GM12878 (cell line): ENCODE data around the gene MMP27. TPM values are rescaled to one million over a fixed set of nuclear protein-coding genes. Genes with fewer than 3 reads are reported as not detected.

Experiments
- ATAC-seq: fragments of 200-7000 bp; cut with Tn5 transposase; 3 replicates; pipeline ENCODE4 v1.9.1; 2020; ENCODE audit warnings: mild to moderate bottlenecking, moderate library complexity
- BruUV-seq: library from RNA; stranded (reverse); fragments of 400-500 nt; replicated peaks from 2 replicates; lab custom pipeline; 2021; lab: Mats Ljungman, UMichigan
- CTCF ChIA-PET: fragments of 300-600 bp; sonication (Branson Sonifier 250); formaldehyde crosslinking; extraction: SDS; loops from one replicate; lab custom pipeline; 2021; ENCODE audit warnings: inconsistent platforms; lab: Yijun Ruan, JAX
- POLR2A ChIA-PET: fragments of 350-600 bp; formaldehyde crosslinking; extraction: SDS; loops from one replicate; lab custom pipeline; 2021; ENCODE audit warnings: inconsistent platforms; lab: Charles Lee
- RAD21 ChIA-PET: fragments of 300-600 bp; sonication (Branson Sonifier 250); formaldehyde crosslinking; loops from one replicate; lab custom pipeline; 2023; ENCODE audit warnings: antibody characterized with exemption; ENCODE audit not compliant: unreplicated experiment; lab: Charles Lee
- SMC1A ChIA-PET: fragments of 300-600 bp; sonication (Branson Sonifier 250); formaldehyde crosslinking; loops from one replicate; lab custom pipeline; 2023; ENCODE audit not compliant: unreplicated experiment, uncharacterized antibody; lab: Charles Lee
- DNase-seq: peaks from one replicate; pipeline ENCODE4 v3.0.0-alpha.2; 2011; ENCODE audit warnings: low read depth, low spot score
- FAIRE-seq: peaks from 3 replicates; lab custom pipeline; 2011; peaks lifted over from hg19 to GRCh38; lab: Jason Lieb, UNC
- H2AFZ ChIP-seq: 2 replicates; pipeline ENCODE4 v1.6.0; 2011; ENCODE audit warnings: low read depth, low read length, control low read depth; ENCODE audit not compliant: control insufficient read depth
- H3K27ac ChIP-seq: 2 replicates; pipeline ENCODE4 v1.5.1; 2011; ENCODE audit warnings: control low read depth; ENCODE audit not compliant: control insufficient read depth, insufficient read depth
- H3K27me3 ChIP-seq, 2 experiments: replicated peaks in 1 of 2; 2 replicates each; pipeline versions ENCODE4 v1.6.0 to v1.6.1; 2011; ENCODE audit warnings: low read length in 1 of 2; ENCODE audit not compliant: control insufficient read depth in 2 of 2, insufficient read depth in 2 of 2
- H3K36me3 ChIP-seq, 2 experiments: 2 replicates each; pipeline ENCODE4 v1.5.1; 2011; ENCODE audit warnings: low read length in 1 of 2; ENCODE audit not compliant: control insufficient read depth in 2 of 2, insufficient read depth in 2 of 2
- H3K4me1 ChIP-seq: 2 replicates; pipeline ENCODE4 v1.6.1; 2011; ENCODE audit warnings: mild to moderate bottlenecking, low read length, moderate library complexity, mixed read lengths; ENCODE audit not compliant: control insufficient read depth, insufficient read depth
- H3K4me2 ChIP-seq: 2 replicates; pipeline ENCODE4 v1.6.0; 2011; ENCODE audit warnings: control low read depth; ENCODE audit not compliant: control insufficient read depth, insufficient read depth
- H3K4me3 ChIP-seq: fragments of 200-600 bp; sonication (generic); 2 replicates; pipeline ENCODE4 v1.5.1; 2016
- H3K79me2 ChIP-seq: 2 replicates; pipeline ENCODE4 v1.6.0; 2011; ENCODE audit warnings: low read length; ENCODE audit not compliant: control insufficient read depth, insufficient read depth
- H3K9ac ChIP-seq: 2 replicates; pipeline ENCODE4 v1.8.0; 2011; ENCODE audit warnings: low read length, control low read depth, mixed read lengths; ENCODE audit not compliant: control insufficient read depth, insufficient read depth
- H3K9me3 ChIP-seq: replicated peaks from 3 replicates; pipeline ENCODE4 v1.5.1; 2011; ENCODE audit warnings: mild to moderate bottlenecking, low read length; ENCODE audit not compliant: control insufficient read depth, insufficient read depth
- H4K20me1 ChIP-seq: 2 replicates; pipeline ENCODE4 v1.6.0; 2011; ENCODE audit not compliant: control insufficient read depth, insufficient read depth
- BACH1 ChIP-seq: fragments of 450-650 bp; IDR thresholded peaks from 2 replicates; pipeline ENCODE4 v1.6.1; 2017; ENCODE audit warnings: mild to moderate bottlenecking, borderline replicate concordance
- BRCA1 ChIP-seq: IDR thresholded peaks from 2 replicates; pipeline ENCODE4 v1.6.1; 2011; ENCODE audit warnings: low read depth, low read length, improper control_type of control experiment
- CREM ChIP-seq: IDR thresholded peaks from 2 replicates; pipeline ENCODE4 v1.6.1; 2014; ENCODE audit warnings: antibody characterized with exemption, low read depth
- KDM1A ChIP-seq: fragments of 200-600 bp; sonication (generic); IDR thresholded peaks from 2 replicates; pipeline ENCODE4 v1.6.1; 2016; ENCODE audit warnings: borderline replicate concordance
- WGBS: methylation state at CpG from one replicate; pipeline ENCODE4 v1.1.6; 2016; ENCODE audit warnings: low lambda C conversion rate; ENCODE audit not compliant: insufficient replicate concordance, insufficient coverage; ENCODE audit errors: missing lambda C conversion rate; 5-methylcytosine and 5-hydroxymethylcytosine counted together
- in situ Hi-C: fragments of 300-500 bp; cut with MboI; formaldehyde crosslinking; loops from 9 replicates; pipeline ENCODE4 v1.14.3; 2018; ENCODE audit warnings: mixed read lengths
- intact Hi-C: fragments of 100-400 bp; cut with micrococcal nuclease; formaldehyde crosslinking; loops from one replicate; pipeline ENCODE4 v1.14.2; 2022; ENCODE audit not compliant: unreplicated experiment
- polyA plus RNA-seq, 11 experiments: library from polyadenylated mRNA; depleted of rRNA in 4 of 11; unstranded in 6 of 11; stranded (reverse) in 5 of 11; fragments of >200 nt; fragmentation: Nextera tagmentation in 4 of 11; fragmentation: Illumina TruSeq in 1 of 11; extraction: Ambion mirVana in 4 of 11; extraction: Trizol in 1 of 11; gene quantifications; 1 replicate in 1 of 11; 2 replicates in 10 of 11; pipeline versions ENCODE4 v1.2.1 to v1.2.3, GENCODE V29; 2011 to 2016; ENCODE audit warnings: inconsistent platforms in 2 of 11, missing spikeins in 2 of 11, low read depth in 1 of 11
- total RNA-seq, 4 experiments: library from RNA; depleted of rRNA in 3 of 4; stranded (reverse); fragments of >200 nt in 3 of 4; fragmentation: Illumina TruSeq in 1 of 4; extraction: Trizol in 1 of 4; gene quantifications; 2 replicates each; pipeline versions ENCODE4 v1.2.1 to v1.2.3, GENCODE V29; 2013 to 2021
- TF ChIP-seq, protein P1 (sequence below): fragments of 450-650 bp; IDR thresholded peaks from 2 replicates; pipeline ENCODE4 v1.6.1; 2016; ENCODE audit warnings: mild to moderate bottlenecking
- TF ChIP-seq, protein P2 (sequence below): fragments of 450-650 bp; IDR thresholded peaks from 2 replicates; pipeline ENCODE4 v1.6.1; 2018; ENCODE audit warnings: borderline replicate concordance, mild to moderate bottlenecking; ENCODE audit not compliant: partially characterized antibody

The MMP27 gene
- total and polyA plus RNA-seq, 10 of the 15 experiments (the other 5 are each of a cell fraction or from before 2014, with no cell fraction given), result not detected

DNA sequence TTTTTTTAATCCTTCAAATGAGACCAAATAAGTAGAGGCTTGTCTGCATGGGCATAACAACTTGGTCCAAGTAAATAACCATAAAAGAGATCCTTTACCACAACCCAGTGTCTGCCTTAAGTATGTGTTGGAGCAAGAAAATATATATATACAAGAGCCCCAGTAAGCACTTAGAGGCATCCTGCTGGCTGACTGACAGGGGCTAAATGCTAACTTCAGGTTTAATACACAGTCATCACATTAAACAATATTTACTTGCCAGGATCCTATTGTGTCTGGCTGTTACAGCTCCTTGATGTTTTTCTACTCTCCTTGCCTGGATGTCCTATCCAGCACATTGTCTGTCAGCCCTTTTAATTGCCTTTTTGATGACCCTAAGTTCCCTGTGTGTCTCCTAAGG lies 43.0 kb downstream of the MMP27 start (continued):
- TF ChIP-seq BRCA1 (no peak), CREM (no peak)

DNA sequence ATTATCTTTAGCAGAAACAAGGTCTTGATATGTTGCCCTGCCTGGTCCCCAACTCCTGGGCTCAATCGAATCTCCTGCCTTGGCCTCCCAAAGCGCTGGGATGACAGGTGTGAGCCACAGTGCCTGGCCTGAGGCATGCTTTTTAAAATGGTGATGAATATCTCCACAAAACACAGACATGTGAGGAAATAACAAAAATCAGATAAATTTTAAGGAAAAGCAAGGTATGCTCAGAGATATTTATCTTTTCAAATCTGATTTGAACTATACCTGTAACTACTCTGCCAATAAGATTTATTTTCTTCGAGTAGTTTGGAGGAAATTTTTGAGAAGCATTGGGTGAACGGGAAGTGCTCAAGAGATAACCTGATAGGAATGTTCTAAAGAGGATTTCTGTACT lies 44.5 kb downstream of the MMP27 start:
- SMC1A ChIA-PET, result interaction anchor here (1.0 to 1.3 kb wide), 3 partner anchors 47 to 372 kb away, joined by 3 to 5 read pairs (median 3); no protein-coding TSS in a partner anchor
- Histone ChIP-seq H3K9me3 (no peaks in the 10 kb centered on the region), H3K4me3 (no peak overlapping the region), H2AFZ (no peak overlapping the region), H3K4me1 (no peaks in the 10 kb centered on the region), H3K4me2 (no peak overlapping the region), H3K9ac (no peak overlapping the region), H3K36me3 (no peaks in the 10 kb centered on the region), H4K20me1 (no peaks in the 10 kb centered on the region), H3K79me2 (no peaks in the 10 kb centered on the region), H3K27ac (no peak overlapping the region), H3K27me3 (peaks cover 0 to 3% of the 10 kb centered on the region in 2 experiments; a peak in 2 of 4 replicates)
- CTCF ChIA-PET, result interaction anchor here (0.6 to 1.0 kb wide), 4 partner anchors 46 to 373 kb away, joined by 3 to 4 read pairs (median 4); no protein-coding TSS in a partner anchor
- FAIRE-seq (no peak), DNase-seq (no peak), ATAC-seq (no peak)
- no TSS peak for BruUV-seq
- 2% methylated on average over 4 of the region's 4 CpGs for WGBS
- TF ChIP-seq BACH1 (no peak), KDM1A (no peak)
- TF ChIP-seq, protein P1, sequence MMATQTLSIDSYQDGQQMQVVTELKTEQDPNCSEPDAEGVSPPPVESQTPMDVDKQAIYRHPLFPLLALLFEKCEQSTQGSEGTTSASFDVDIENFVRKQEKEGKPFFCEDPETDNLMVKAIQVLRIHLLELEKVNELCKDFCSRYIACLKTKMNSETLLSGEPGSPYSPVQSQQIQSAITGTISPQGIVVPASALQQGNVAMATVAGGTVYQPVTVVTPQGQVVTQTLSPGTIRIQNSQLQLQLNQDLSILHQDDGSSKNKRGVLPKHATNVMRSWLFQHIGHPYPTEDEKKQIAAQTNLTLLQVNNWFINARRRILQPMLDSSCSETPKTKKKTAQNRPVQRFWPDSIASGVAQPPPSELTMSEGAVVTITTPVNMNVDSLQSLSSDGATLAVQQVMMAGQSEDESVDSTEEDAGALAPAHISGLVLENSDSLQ, result no peak
- TF ChIP-seq, protein P2, sequence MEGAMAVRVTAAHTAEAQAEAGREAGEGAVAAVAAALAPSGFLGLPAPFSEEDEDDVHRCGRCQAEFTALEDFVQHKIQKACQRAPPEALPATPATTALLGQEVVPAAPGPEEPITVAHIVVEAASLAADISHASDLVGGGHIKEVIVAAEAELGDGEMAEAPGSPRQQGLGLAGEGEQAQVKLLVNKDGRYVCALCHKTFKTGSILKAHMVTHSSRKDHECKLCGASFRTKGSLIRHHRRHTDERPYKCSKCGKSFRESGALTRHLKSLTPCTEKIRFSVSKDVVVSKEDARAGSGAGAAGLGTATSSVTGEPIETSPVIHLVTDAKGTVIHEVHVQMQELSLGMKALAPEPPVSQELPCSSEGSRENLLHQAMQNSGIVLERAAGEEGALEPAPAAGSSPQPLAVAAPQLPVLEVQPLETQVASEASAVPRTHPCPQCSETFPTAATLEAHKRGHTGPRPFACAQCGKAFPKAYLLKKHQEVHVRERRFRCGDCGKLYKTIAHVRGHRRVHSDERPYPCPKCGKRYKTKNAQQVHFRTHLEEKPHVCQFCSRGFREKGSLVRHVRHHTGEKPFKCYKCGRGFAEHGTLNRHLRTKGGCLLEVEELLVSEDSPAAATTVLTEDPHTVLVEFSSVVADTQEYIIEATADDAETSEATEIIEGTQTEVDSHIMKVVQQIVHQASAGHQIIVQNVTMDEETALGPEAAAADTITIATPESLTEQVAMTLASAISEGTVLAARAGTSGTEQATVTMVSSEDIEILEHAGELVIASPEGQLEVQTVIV, result no peak
- in situ Hi-C loops (loop anchor here (25.0 kb wide), 1 partner anchor 799 kb away; no protein-coding TSS in a partner anchor), intact Hi-C loops (no loop called here)
- RAD21 ChIA-PET, result no interaction called here
- POLR2A ChIA-PET, result no interaction called here
